Psoas muscle (tissue), 8 donors: Measurements from ENCODE around the gene GALNT17. TPM values are rescaled to one million over a fixed set of nuclear protein-coding genes. Genes with fewer than 3 reads are reported as not detected.

Experiments used
- ATAC-seq, 4 donors: fragments of 200-7000 bp; cut with Tn5 transposase; one replicate each; pipeline ENCODE4 v1.9.1; 2020; ENCODE audit warnings: moderate library complexity in 3 of 4, mild to moderate bottlenecking in 2 of 4
- DNase-seq, 2 donors: peaks; one replicate each; pipeline ENCODE4 v3.0.0-alpha.2; 2020
- H3K27ac ChIP-seq: fragments of 200-600 bp; one replicate; pipeline ENCODE4 v1.8.0; 2022
- H3K27me3 ChIP-seq, 3 donors: fragments of 200-600 bp in 1 of 3; one replicate each; pipeline versions ENCODE4 v1.6.1 to v1.8.0; 2013 to 2022; ENCODE audit warnings: low read length in 2 of 3, mild to moderate bottlenecking in 2 of 3, moderate library complexity in 1 of 3; ENCODE audit not compliant: insufficient read depth in 3 of 3
- H3K36me3 ChIP-seq, 2 donors: fragments of 200-600 bp in 1 of 2; one replicate each; pipeline versions ENCODE4 v1.6.1 to v1.8.0; 2013 to 2022; ENCODE audit warnings: low read depth in 1 of 2, mild to moderate bottlenecking in 1 of 2, moderate library complexity in 1 of 2; ENCODE audit not compliant: insufficient read depth in 1 of 2
- H3K4me1 ChIP-seq: fragments of 200-600 bp; one replicate; pipeline ENCODE4 v1.8.0; 2022
- H3K4me3 ChIP-seq: fragments of 200-600 bp; one replicate; pipeline ENCODE4 v1.8.0; 2022; ENCODE audit warnings: mild to moderate bottlenecking
- H3K9me3 ChIP-seq: fragments of 200-600 bp; one replicate; pipeline ENCODE4 v1.8.0; 2022
- WGBS, 3 donors: extraction: QIAGEN DNeasy Blood & Tissue Kit; methylation state at CpG; one replicate each; pipeline versions ENCODE4 v1.1.6 to v1.1.7; 2013; 5-methylcytosine and 5-hydroxymethylcytosine counted together
- intact Hi-C, 2 donors: fragments of 100-400 bp; cut with DNase I; formaldehyde crosslinking; loops; one replicate each; pipeline versions ENCODE4 v1.11.0 to v1.14.2; 2022
- polyA plus RNA-seq, 3 donors: library from polyadenylated mRNA; stranded (reverse); fragments of 200-250 nt; gene quantifications; one replicate each; pipeline ENCODE4 v1.2.3, GENCODE V29; 2013
- total RNA-seq, 4 donors: library from RNA; stranded (reverse); fragmentation: NEBNext Ultra II Directional in 2 of 4; extraction: Animal tissue kit (Norgen Biotek cat#: 25700) in 2 of 4; gene quantifications; one replicate each; pipeline versions ENCODE4 v1.2.1 to v1.2.4, GENCODE V29; 2021 to 2023
- TF ChIP-seq, protein P1 (sequence below): fragments of 200-600 bp; IDR thresholded peaks from one replicate; pipeline ENCODE4 v1.8.0; 2022; ENCODE audit warnings: antibody characterized with exemption
- donor health status: healthy with polysubstance abuse.
- donor health status: DM: no; HTN: no; CAD: no; lungs with moderate emphysema.
- donor health status: Bipolar disorder and iron deficiency.
- donor health status: healthy.
- donor health status: DM: yes; HTN: yes; CAD: no.
- donor health status: DM: no; HTN: no; CAD: no.
- donor health status: DM: no; HTN: no; CAD: no.
- donor health status: DM: yes; HTN: yes; CAD: no.

GALNT17 gene
- total and polyA plus RNA-seq, 7 donors = 0.17 to 3.5 (median 0.65) TPM

DNA sequence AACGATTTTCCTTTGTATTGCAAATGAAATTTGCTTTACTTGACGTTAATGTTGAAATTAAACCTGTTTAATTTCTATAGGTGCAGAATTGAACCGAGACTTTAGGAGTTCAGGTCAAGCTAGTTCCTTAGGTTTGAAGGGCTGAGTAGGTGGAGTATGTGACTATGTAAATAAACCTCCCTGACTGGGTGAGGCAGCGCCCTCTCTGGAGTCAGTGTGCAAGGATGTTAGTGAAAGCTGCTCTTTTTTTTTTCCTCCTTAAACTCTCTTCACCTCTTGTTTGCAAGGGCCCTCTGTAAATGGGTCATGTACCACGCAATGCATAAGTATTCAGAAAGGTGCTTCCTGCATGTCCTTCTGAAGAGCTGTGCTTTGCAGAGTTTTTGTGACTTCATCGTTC is 33.8 kb downstream of the GALNT17 start:
- Histone ChIP-seq H3K27me3 (no peaks in the 10 kb centered on the region), H3K4me3 (no peak overlapping the region), H3K9me3 (no peaks in the 10 kb centered on the region), H3K36me3 (no peaks in the 10 kb centered on the region), H3K4me1 (no peaks in the 10 kb centered on the region), H3K27ac (no peak overlapping the region)
- ATAC-seq = no peak
- DNase-seq = no peak
- 84 to 91% (median 87%) methylated on average over 6 of the region's 6 CpGs for WGBS, 3 donors
- TF ChIP-seq, protein P1, sequence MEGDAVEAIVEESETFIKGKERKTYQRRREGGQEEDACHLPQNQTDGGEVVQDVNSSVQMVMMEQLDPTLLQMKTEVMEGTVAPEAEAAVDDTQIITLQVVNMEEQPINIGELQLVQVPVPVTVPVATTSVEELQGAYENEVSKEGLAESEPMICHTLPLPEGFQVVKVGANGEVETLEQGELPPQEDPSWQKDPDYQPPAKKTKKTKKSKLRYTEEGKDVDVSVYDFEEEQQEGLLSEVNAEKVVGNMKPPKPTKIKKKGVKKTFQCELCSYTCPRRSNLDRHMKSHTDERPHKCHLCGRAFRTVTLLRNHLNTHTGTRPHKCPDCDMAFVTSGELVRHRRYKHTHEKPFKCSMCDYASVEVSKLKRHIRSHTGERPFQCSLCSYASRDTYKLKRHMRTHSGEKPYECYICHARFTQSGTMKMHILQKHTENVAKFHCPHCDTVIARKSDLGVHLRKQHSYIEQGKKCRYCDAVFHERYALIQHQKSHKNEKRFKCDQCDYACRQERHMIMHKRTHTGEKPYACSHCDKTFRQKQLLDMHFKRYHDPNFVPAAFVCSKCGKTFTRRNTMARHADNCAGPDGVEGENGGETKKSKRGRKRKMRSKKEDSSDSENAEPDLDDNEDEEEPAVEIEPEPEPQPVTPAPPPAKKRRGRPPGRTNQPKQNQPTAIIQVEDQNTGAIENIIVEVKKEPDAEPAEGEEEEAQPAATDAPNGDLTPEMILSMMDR = no peak
- intact Hi-C loops = no loop called here

DNA sequence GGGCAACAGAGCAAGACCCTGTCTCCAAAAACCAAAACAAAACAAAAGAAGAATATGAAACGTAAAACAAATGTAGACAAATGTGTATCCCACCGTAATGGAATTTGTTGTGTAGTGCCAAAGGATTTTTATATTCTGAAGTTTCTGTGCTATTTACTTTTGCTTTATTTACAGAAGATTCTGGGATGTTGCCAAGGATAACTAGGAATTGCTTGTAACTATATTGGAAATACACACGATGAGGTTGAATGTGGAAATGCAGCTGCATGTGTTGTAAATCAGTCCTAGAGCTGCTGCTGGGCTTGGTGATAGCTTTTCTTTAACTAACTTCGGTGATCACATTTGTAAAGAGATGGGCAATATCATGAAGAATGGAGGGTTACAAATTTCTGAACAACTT is 39.5 kb downstream of the GALNT17 start:
- H3K36me3 ChIP-seq = no peaks in the 10 kb centered on the region
- no peak overlapping the region for H3K27ac ChIP-seq
- 67 to 76% (median 70%) methylated on average over 4 of the region's 4 CpGs for WGBS, 3 donors
- DNase-seq (no peak), ATAC-seq (no peak)
- H3K4me3 ChIP-seq = no peak overlapping the region
- H3K27me3 ChIP-seq = no peaks in the 10 kb centered on the region
- no peaks in the 10 kb centered on the region for H3K4me1 ChIP-seq
- no peaks in the 10 kb centered on the region for H3K9me3 ChIP-seq
- TF ChIP-seq, protein P1 = no peak
- intact Hi-C loops = no loop called here

DNA sequence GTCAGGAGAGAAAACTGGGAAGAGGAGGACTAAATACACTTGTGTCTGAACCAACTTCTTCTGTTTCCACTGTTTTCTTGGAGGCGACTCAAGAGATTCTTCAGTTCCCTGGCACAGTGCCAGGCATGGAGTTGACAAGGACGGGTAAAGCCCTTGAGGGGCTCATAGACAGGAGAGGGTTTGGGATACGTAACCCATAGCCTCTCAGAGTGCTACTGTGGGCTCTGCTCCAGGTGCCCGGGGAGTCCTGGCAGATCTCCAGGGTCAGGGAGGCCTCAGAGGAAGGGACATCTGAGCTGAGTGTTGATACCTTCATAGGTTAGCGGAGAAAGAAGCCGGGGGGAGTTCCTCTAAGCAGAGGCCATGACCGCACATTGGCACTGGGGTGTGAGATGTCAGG is 42.0 kb downstream of the GALNT17 start:
- H3K27me3 ChIP-seq = no peaks in the 10 kb centered on the region
- ATAC-seq (no peak), DNase-seq (no peak)
- TF ChIP-seq, protein P1 = no peak
- intact Hi-C loops = no loop called here
- no peaks in the 10 kb centered on the region for H3K4me1 ChIP-seq
- no peaks in the 10 kb centered on the region for H3K36me3 ChIP-seq
- H3K9me3 ChIP-seq = no peaks in the 10 kb centered on the region
- H3K27ac ChIP-seq = no peak overlapping the region
- H3K4me3 ChIP-seq = no peak overlapping the region
- 54 to 64% (median 59%) methylated on average over 7 of the region's 7 CpGs for WGBS, 3 donors

GRCh38 chr7:71182438-71182935 is 50.5 kb downstream of the GALNT17 start:
- intact Hi-C loops = no loop called here

More at GRCh38 chr7:71182438-71182935, 50.5 kb downstream of the GALNT17 start:
- Histone ChIP-seq H3K4me1 (no peaks in the 10 kb centered on the region), H3K27me3 (no peaks in the 10 kb centered on the region), H3K9me3 (no peaks in the 10 kb centered on the region), H3K36me3 (no peaks in the 10 kb centered on the region), H3K4me3 (no peak overlapping the region), H3K27ac (no peak overlapping the region)
- ATAC-seq (no peak), DNase-seq (no peak)
- 24 to 35% (median 25%) methylated on average over 4 of the region's 4 CpGs for WGBS, 3 donors
- TF ChIP-seq, protein P1 = no peak
